Prostate gland (tissue), 2 donors: Measurements from ENCODE around the gene BTNL2. TPM values are rescaled to one million over a fixed set of nuclear protein-coding genes. Genes with fewer than 3 reads are reported as not detected.

Experiments used
- DNase-seq: peaks from one replicate; pipeline ENCODE4 v3.0.0-alpha.2; 2019; ENCODE audit warnings: low spot score
- H3K27ac ChIP-seq, 2 donors: fragments of 200-600 bp; sonication (generic); 2 replicates each; pipeline ENCODE4 v1.5.1; 2017 to 2019
- H3K27me3 ChIP-seq: fragments of 200-600 bp; sonication (generic); replicated peaks from 2 replicates; pipeline ENCODE4 v1.5.1; 2019; ENCODE audit not compliant: insufficient read depth
- H3K36me3 ChIP-seq, 2 donors: fragments of 200-600 bp; sonication (generic); 1 replicate in 1 of 2; 2 replicates in 1 of 2; pipeline versions ENCODE4 v1.5.1 to v1.8.1; 2017 to 2019
- H3K4me1 ChIP-seq: fragments of 200-600 bp; sonication (generic); replicated peaks from 2 replicates; pipeline ENCODE4 v1.5.1; 2019
- H3K4me3 ChIP-seq, 2 donors: fragments of 200-600 bp; sonication (generic); 2 replicates each; pipeline ENCODE4 v1.5.1; 2017 to 2019
- H3K9me3 ChIP-seq: fragments of 200-600 bp; sonication (generic); 2 replicates; pipeline ENCODE4 v1.5.1; 2017
- CTCF ChIP-seq, 4 experiments: fragments of 200-600 bp in 2 of 4; fragments of 450-650 bp in 2 of 4; sonication (generic) in 2 of 4; IDR thresholded peaks; 1 replicate in 3 of 4; 2 replicates in 1 of 4; pipeline ENCODE4 v1.5.1; 2016 to 2019; ENCODE audit warnings: antibody characterized with exemption in 4 of 4, mild to moderate bottlenecking in 2 of 4, moderate library complexity in 2 of 4
- POLR2A ChIP-seq: fragments of 450-650 bp; IDR thresholded peaks from one replicate; pipeline ENCODE4 v1.6.1; 2016; ENCODE audit warnings: antibody characterized with exemption, mild to moderate bottlenecking
- POLR2AphosphoS5 ChIP-seq: sonication (generic); formaldehyde crosslinking; IDR thresholded peaks from one replicate; pipeline ENCODE4 v1.6.1; 2017; ENCODE audit warnings: antibody characterized with exemption
- WGBS: methylation state at CpG from one replicate; pipeline ENCODE4 v1.1.5; 2018; 5-methylcytosine and 5-hydroxymethylcytosine counted together
- intact Hi-C: fragments of 100-400 bp; cut with DNase I; formaldehyde crosslinking; loops from one replicate; pipeline ENCODE4 v1.14.2; 2022
- total RNA-seq, 2 donors: library from RNA; depleted of rRNA; stranded (reverse); fragments of >200 nt; gene quantifications; one replicate each; pipeline ENCODE4 v1.1.0, GENCODE V29; 2016

BTNL2 gene
- total RNA-seq, 2 donors from 2014 or later, result not detected

DNA sequence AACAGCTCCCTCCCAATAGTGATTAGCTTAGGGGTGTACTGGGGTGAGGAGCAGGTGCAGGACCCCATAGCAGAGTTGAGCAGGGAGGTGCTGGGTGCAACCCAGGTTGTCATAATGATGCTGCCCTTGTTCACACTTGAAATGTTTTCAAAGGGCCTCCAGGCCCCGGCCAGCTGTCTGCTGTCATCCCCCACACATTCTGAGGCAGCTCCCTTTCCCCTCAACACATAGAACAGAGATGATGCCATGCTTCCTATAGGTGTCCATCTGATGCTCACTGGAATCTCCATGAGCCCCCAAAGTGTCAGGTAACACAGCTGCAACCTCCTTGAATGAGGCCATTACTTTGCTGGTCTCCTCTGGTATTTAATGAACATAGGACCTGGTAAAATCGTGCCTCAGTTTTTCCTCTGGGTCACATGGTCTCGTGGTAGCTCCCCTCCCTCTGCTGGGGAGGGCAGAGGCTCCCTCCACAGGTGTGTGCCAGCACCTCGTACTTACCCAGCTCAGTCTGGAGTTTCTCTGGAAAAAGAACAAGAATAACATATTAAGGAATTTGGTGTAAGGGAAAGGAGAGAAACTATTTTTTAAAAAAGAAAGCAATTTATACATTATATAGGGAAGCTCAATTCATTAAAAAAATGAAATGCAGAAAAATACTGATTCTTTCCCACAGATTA, 5.6 kb downstream of the BTNL2 start:
- Histone ChIP-seq H3K27ac (no peak overlapping the region), H3K36me3 (no peaks in the 10 kb centered on the region), H3K9me3 (no peaks in the 10 kb centered on the region), H3K4me3 (no peak overlapping the region), H3K27me3 (no peaks in the 10 kb centered on the region), H3K4me1 (no peaks in the 10 kb centered on the region)
- intact Hi-C loops, result no loop called here
- no peak for DNase-seq
- WGBS, result 30% methylated on average over 4 of the region's 4 CpGs
- TF ChIP-seq CTCF (IDR thresholded peaks at IDR 0.05), result no peak
- no peak for TF ChIP-seq POLR2A
- TF ChIP-seq POLR2AphosphoS5, result no peak

GRCh38 chr6:32397252-32397920, 9.6 kb downstream of the BTNL2 start:
- TF ChIP-seq CTCF (IDR thresholded peaks at IDR 0.05), result no peak
- TF ChIP-seq POLR2AphosphoS5, result no peak
- no peak for TF ChIP-seq POLR2A

GRCh38 chr6:32396028-32396427, 11.0 kb downstream of the BTNL2 start:
- no peaks in the 10 kb centered on the region for H3K27me3 ChIP-seq
- H3K4me1 ChIP-seq, result no peaks in the 10 kb centered on the region
- no peak overlapping the region for H3K4me3 ChIP-seq
- no peaks in the 10 kb centered on the region for H3K36me3 ChIP-seq
- 97% methylated on average over 10 of the region's 10 CpGs for WGBS
- TF ChIP-seq POLR2A, result no peak
- no peak for TF ChIP-seq POLR2AphosphoS5
- H3K9me3 ChIP-seq, result no peaks in the 10 kb centered on the region
- no peak for DNase-seq
- intact Hi-C loops, result no loop called here
- H3K27ac ChIP-seq, result no peak overlapping the region

More at GRCh38 chr6:32397252-32397920, 9.6 kb downstream of the BTNL2 start:
- no peak for DNase-seq
- Histone ChIP-seq H3K9me3 (no peaks in the 10 kb centered on the region), H3K36me3 (no peaks in the 10 kb centered on the region), H3K27ac (no peak overlapping the region), H3K27me3 (no peaks in the 10 kb centered on the region), H3K4me1 (no peaks in the 10 kb centered on the region), H3K4me3 (no peak overlapping the region)
- intact Hi-C loops, result no loop called here
- WGBS, result 78% methylated on average over 7 of the region's 7 CpGs

DNA sequence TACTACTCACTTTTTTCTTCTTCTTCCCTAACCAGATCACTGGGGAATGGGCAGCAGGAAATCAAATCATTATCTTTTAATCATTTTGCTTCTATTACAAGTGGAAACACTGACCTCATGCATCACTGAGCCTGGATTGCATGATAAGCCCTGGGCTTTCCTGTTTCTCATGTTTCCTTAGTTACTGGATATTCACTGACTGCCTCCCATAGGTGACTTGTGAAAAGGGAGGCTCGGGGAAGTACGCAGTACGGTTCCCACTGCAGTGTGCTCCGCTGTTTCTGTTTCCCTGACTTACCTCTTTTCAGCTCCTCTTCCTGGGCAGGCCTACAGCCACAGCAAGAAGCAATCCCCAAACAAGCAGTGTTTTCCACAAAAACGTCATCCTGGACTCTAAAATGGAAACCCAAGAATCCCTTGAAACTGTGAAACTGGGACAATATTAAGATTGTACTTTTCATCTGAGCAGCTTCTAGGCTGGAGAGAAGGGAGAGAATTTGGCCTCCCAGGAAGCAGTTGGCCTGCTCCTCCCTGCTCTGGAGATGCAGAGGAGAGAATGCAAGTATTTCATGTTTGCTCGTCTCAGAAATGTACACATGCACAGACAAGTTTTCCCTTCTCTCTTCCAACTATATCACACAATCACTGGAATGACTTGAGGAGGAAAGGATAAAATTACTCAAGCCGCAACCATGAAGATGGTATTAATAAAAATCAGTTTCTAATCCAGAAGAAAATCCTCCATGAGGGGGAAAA, 13.1 kb downstream of the BTNL2 start:
- Histone ChIP-seq H3K9me3 (no peaks in the 10 kb centered on the region), H3K4me3 (no peak overlapping the region), H3K36me3 (no peaks in the 10 kb centered on the region), H3K4me1 (no peaks in the 10 kb centered on the region), H3K27me3 (no peaks in the 10 kb centered on the region), H3K27ac (peak overlapping the region; percentile 2 to 42)
- intact Hi-C loops, result no loop called here
- WGBS, result 42% methylated on average over 7 of the region's 7 CpGs
- no peak for TF ChIP-seq POLR2A
- no peak for TF ChIP-seq CTCF (IDR thresholded peaks at IDR 0.05)
- peak; percentile 50 for TF ChIP-seq POLR2AphosphoS5
- DNase-seq, result no peak

GRCh38 chr6:32391505-32391904, 15.5 kb downstream of the BTNL2 start:
- Histone ChIP-seq H3K4me3 (no peak overlapping the region), H3K4me1 (no peaks in the 10 kb centered on the region), H3K9me3 (no peaks in the 10 kb centered on the region), H3K27me3 (no peaks in the 10 kb centered on the region), H3K27ac (no peak overlapping the region), H3K36me3 (no peaks in the 10 kb centered on the region)
- 81% methylated on average over 6 of the region's 6 CpGs for WGBS
- DNase-seq, result no peak
- TF ChIP-seq POLR2AphosphoS5, result no peak
- no peak for TF ChIP-seq POLR2A
- intact Hi-C loops, result no loop called here
